ENCODE measurements around the gene ZXDC.

ZXDC gene

GRCh38 chr3:126413693-126414080 lies 62.0 kb downstream of the ZXDC start:
- no peak for DNase-seq

GRCh38 chr3:126412841-126413692 lies 62.6 kb downstream of the ZXDC start:
- DNase-seq = no peak

- DNase-seq = no peak
Observed at GRCh38 chr3:126408099-126408498, 67.6 kb downstream of the ZXDC start.

GRCh38 chr3:126407412-126408044 lies 68.2 kb downstream of the ZXDC start:
- DNase-seq = no peak

- DNase-seq = no peak
Observed at GRCh38 chr3:126406389-126407296, 69.0 kb downstream of the ZXDC start.

- no peak for DNase-seq
Observed at GRCh38 chr3:126402666-126403302, 72.9 kb downstream of the ZXDC start.

GRCh38 chr3:126402178-126402577 lies 73.5 kb downstream of the ZXDC start:
- no peak for DNase-seq

GRCh38 chr3:126401611-126402160 lies 74.0 kb downstream of the ZXDC start:
- no peak for DNase-seq

GRCh38 chr3:126399756-126400155 lies 75.9 kb downstream of the ZXDC start:
- no peak for DNase-seq

- no peak for DNase-seq
Observed at GRCh38 chr3:126399351-126399735, 76.3 kb downstream of the ZXDC start.

GRCh38 chr3:126398423-126399350 lies 77.0 kb downstream of the ZXDC start:
- no peak for DNase-seq

- no peak for DNase-seq
Observed at GRCh38 chr3:126397610-126398422, 77.9 kb downstream of the ZXDC start.

- DNase-seq = no peak
Observed at GRCh38 chr3:126396536-126396935, 79.2 kb downstream of the ZXDC start.

GRCh38 chr3:126395846-126396513 lies 79.7 kb downstream of the ZXDC start:
- DNase-seq = no peak

GRCh38 chr3:126394977-126395321 lies 80.7 kb downstream of the ZXDC start:
- no peak for DNase-seq

- DNase-seq = no peak
Observed at GRCh38 chr3:126394179-126394976, 81.3 kb downstream of the ZXDC start, which contains the start of gene CFAP100. Gene CFAP100, plus strand, starts transcription at chr3:126394909. Its CDS starts 1,092 bp downstream, at chr3:126396001.

GRCh38 chr3:126393563-126393962 lies 82.1 kb downstream of the ZXDC start:
- DNase-seq = no peak

GRCh38 chr3:126392246-126392645 lies 83.4 kb downstream of the ZXDC start:
- no peak for DNase-seq

- DNase-seq = no peak
Observed at GRCh38 chr3:126391631-126392030, 84.1 kb downstream of the ZXDC start.
